ENCODE results near the gene ADARB1.

Gene ADARB1

GRCh38 chr21:45250914-45251634, 176.7 kb downstream of the ADARB1 start:
- Histone ChIP-seq H3K4me3 (ENCODE audit: insufficient read length, low read depth) (no peak overlapping the region), H3K9me3 (ENCODE audit: insufficient read depth, low read length) (peaks cover 16% of the 10 kb centered on the region), H3K4me1 (ENCODE audit: insufficient read depth, insufficient read length) (peaks cover 19% of the 10 kb centered on the region), H3K27me3 (ENCODE audit: insufficient read depth, insufficient read length) (no peaks in the 10 kb centered on the region), H3K9ac (ENCODE audit: insufficient read length, low read depth) (no peak overlapping the region), H3K36me3 (ENCODE audit: insufficient read depth, insufficient read length, low read length) (no peaks in the 10 kb centered on the region)
- no peak for TF ChIP-seq SUZ12 (IDR thresholded peaks at IDR 0.05; ENCODE audit: extremely low read depth, insufficient read depth, insufficient read length)
- TF ChIP-seq ZNF274 (IDR thresholded peaks at IDR 0.05; ENCODE audit: low read depth, low read length): no peak
- no peak for TF ChIP-seq YY1 (IDR thresholded peaks at IDR 0.05; ENCODE audit: insufficient read depth, insufficient read length)
- DNase-seq (ENCODE audit: low read depth, low spot score): no peak

- H3K27me3 ChIP-seq (ENCODE audit: insufficient read depth, insufficient read length): no peaks in the 10 kb centered on the region
- H3K4me3 ChIP-seq (ENCODE audit: insufficient read length, low read depth): no peak overlapping the region
- no peaks in the 10 kb centered on the region for H3K36me3 ChIP-seq (ENCODE audit: insufficient read depth, insufficient read length, low read length)
- H3K9me3 ChIP-seq (ENCODE audit: insufficient read depth, low read length): peaks cover 16% of the 10 kb centered on the region
- H3K9ac ChIP-seq (ENCODE audit: insufficient read length, low read depth): no peak overlapping the region
- no peak for DNase-seq (ENCODE audit: low read depth, low spot score)
- peaks cover 25% of the 10 kb centered on the region for H3K4me1 ChIP-seq (ENCODE audit: insufficient read depth, insufficient read length)
- no peak for TF ChIP-seq YY1 (IDR thresholded peaks at IDR 0.05; ENCODE audit: insufficient read depth, insufficient read length)
Measured at GRCh38 chr21:45251635-45252447, 177.5 kb downstream of the ADARB1 start.

GRCh38 chr21:45252448-45252925, 178.1 kb downstream of the ADARB1 start:
- Histone ChIP-seq H3K4me1 (ENCODE audit: insufficient read depth, insufficient read length) (peaks cover 30% of the 10 kb centered on the region), H3K4me3 (ENCODE audit: insufficient read length, low read depth) (no peak overlapping the region), H3K36me3 (ENCODE audit: insufficient read depth, insufficient read length, low read length) (no peaks in the 10 kb centered on the region), H3K9ac (ENCODE audit: insufficient read length, low read depth) (no peak overlapping the region), H3K27me3 (ENCODE audit: insufficient read depth, insufficient read length) (no peaks in the 10 kb centered on the region), H3K9me3 (ENCODE audit: insufficient read depth, low read length) (peaks cover 16% of the 10 kb centered on the region)
- no peak for TF ChIP-seq ZNF274 (IDR thresholded peaks at IDR 0.05; ENCODE audit: low read depth, low read length)
- TF ChIP-seq YY1 (IDR thresholded peaks at IDR 0.05; ENCODE audit: insufficient read depth, insufficient read length): no peak
- TF ChIP-seq SUZ12 (IDR thresholded peaks at IDR 0.05; ENCODE audit: extremely low read depth, insufficient read depth, insufficient read length): no peak
- DNase-seq (ENCODE audit: low read depth, low spot score): no peak

- Histone ChIP-seq H3K27me3 (ENCODE audit: insufficient read depth, insufficient read length) (no peaks in the 10 kb centered on the region), H3K9ac (ENCODE audit: insufficient read length, low read depth) (no peak overlapping the region), H3K4me3 (ENCODE audit: insufficient read length, low read depth) (no peak overlapping the region), H3K4me1 (ENCODE audit: insufficient read depth, insufficient read length) (peaks cover 37% of the 10 kb centered on the region), H3K36me3 (ENCODE audit: insufficient read depth, insufficient read length, low read length) (no peaks in the 10 kb centered on the region), H3K9me3 (ENCODE audit: insufficient read depth, low read length) (peaks cover 16% of the 10 kb centered on the region)
- TF ChIP-seq SUZ12 (IDR thresholded peaks at IDR 0.05; ENCODE audit: extremely low read depth, insufficient read depth, insufficient read length): no peak
- TF ChIP-seq YY1 (IDR thresholded peaks at IDR 0.05; ENCODE audit: insufficient read depth, insufficient read length): no peak
- TF ChIP-seq ZNF274 (IDR thresholded peaks at IDR 0.05; ENCODE audit: low read depth, low read length): no peak
- DNase-seq (ENCODE audit: low read depth, low spot score): no peak
Measured at GRCh38 chr21:45253180-45253579, 178.8 kb downstream of the ADARB1 start.

GRCh38 chr21:45253633-45254459, 179.5 kb downstream of the ADARB1 start:
- H3K36me3 ChIP-seq (ENCODE audit: insufficient read depth, insufficient read length, low read length): no peaks in the 10 kb centered on the region
- peaks cover 38% of the 10 kb centered on the region for H3K4me1 ChIP-seq (ENCODE audit: insufficient read depth, insufficient read length)
- H3K27me3 ChIP-seq (ENCODE audit: insufficient read depth, insufficient read length): no peaks in the 10 kb centered on the region
- no peak overlapping the region for H3K9ac ChIP-seq (ENCODE audit: insufficient read length, low read depth)
- H3K9me3 ChIP-seq (ENCODE audit: insufficient read depth, low read length): peaks cover 16% of the 10 kb centered on the region
- TF ChIP-seq ZNF274 (IDR thresholded peaks at IDR 0.05; ENCODE audit: low read depth, low read length) (no peak), YY1 (IDR thresholded peaks at IDR 0.05; ENCODE audit: insufficient read depth, insufficient read length) (no peak), SUZ12 (IDR thresholded peaks at IDR 0.05; ENCODE audit: extremely low read depth, insufficient read depth, insufficient read length) (no peak)
- no peak overlapping the region for H3K4me3 ChIP-seq (ENCODE audit: insufficient read length, low read depth)
- no peak for DNase-seq (ENCODE audit: low read depth, low spot score)

GRCh38 chr21:45254460-45254930, 180.1 kb downstream of the ADARB1 start:
- no peak for TF ChIP-seq SUZ12 (IDR thresholded peaks at IDR 0.05; ENCODE audit: extremely low read depth, insufficient read depth, insufficient read length)
- TF ChIP-seq YY1 (IDR thresholded peaks at IDR 0.05; ENCODE audit: insufficient read depth, insufficient read length): no peak
- no peak for TF ChIP-seq ZNF274 (IDR thresholded peaks at IDR 0.05; ENCODE audit: low read depth, low read length)
- H3K4me1 ChIP-seq (ENCODE audit: insufficient read depth, insufficient read length): peaks cover 34% of the 10 kb centered on the region
- H3K9me3 ChIP-seq (ENCODE audit: insufficient read depth, low read length): peaks cover 16% of the 10 kb centered on the region
- no peaks in the 10 kb centered on the region for H3K27me3 ChIP-seq (ENCODE audit: insufficient read depth, insufficient read length)
- DNase-seq (ENCODE audit: low read depth, low spot score): no peak
- H3K36me3 ChIP-seq (ENCODE audit: insufficient read depth, insufficient read length, low read length): no peaks in the 10 kb centered on the region
- H3K4me3 ChIP-seq (ENCODE audit: insufficient read length, low read depth): no peak overlapping the region
- H3K9ac ChIP-seq (ENCODE audit: insufficient read length, low read depth): no peak overlapping the region

All from NT2/D1 (cell line).